IPS DF 6.9 (cell line): ENCODE results near the gene TRAF3IP1.

Experiments
- DNase-seq: peaks from one replicate; pipeline ENCODE4 v3.0.0-alpha.2; 2013; ENCODE audit warnings: low read depth, low spot score
- H3K27ac ChIP-seq: one replicate; pipeline ENCODE4 v1.5.1; 2013; ENCODE audit warnings: low read length, control low read depth
- H3K27me3 ChIP-seq: 2 replicates; pipeline ENCODE4 v1.6.1; 2013; ENCODE audit warnings: mild to moderate bottlenecking, low read length; ENCODE audit not compliant: control insufficient read depth, insufficient read depth
- H3K36me3 ChIP-seq: 2 replicates; pipeline ENCODE4 v1.6.1; 2013; ENCODE audit warnings: low read length; ENCODE audit not compliant: control insufficient read depth, insufficient read depth
- H3K4me1 ChIP-seq: 2 replicates; pipeline ENCODE4 v1.6.1; 2013; ENCODE audit warnings: low read length; ENCODE audit not compliant: control insufficient read depth, insufficient read depth
- H3K4me3 ChIP-seq: 2 replicates; pipeline ENCODE4 v1.5.1; 2013; ENCODE audit warnings: mild to moderate bottlenecking, low read length
- H3K9me3 ChIP-seq: 2 replicates; pipeline ENCODE4 v1.6.1; 2013; ENCODE audit warnings: low read length, inconsistent platforms; ENCODE audit not compliant: control insufficient read depth, insufficient read depth
- WGBS: extraction: QIAGEN DNeasy Blood & Tissue Kit; methylation state at CpG from one replicate; pipeline ENCODE4 v1.1.7; 2013; ENCODE audit warnings: mixed read lengths, missing lambda C conversion rate; ENCODE audit not compliant: insufficient read length, insufficient coverage; 5-methylcytosine and 5-hydroxymethylcytosine counted together

TRAF3IP1 gene

GRCh38 chr2:238339814-238340213 is 19.5 kb downstream of the TRAF3IP1 start:
- WGBS = no CpG with 5 or more reads among the region's 11 CpGs
- H3K4me1 ChIP-seq = no peaks in the 10 kb centered on the region

GRCh38 chr2:238341536-238341935 is 21.2 kb downstream of the TRAF3IP1 start:
- H3K4me3 ChIP-seq = no peak overlapping the region
- H3K27ac ChIP-seq = no peak overlapping the region
- DNase-seq = no peak
- no peaks in the 10 kb centered on the region for H3K27me3 ChIP-seq
- H3K9me3 ChIP-seq = no peaks in the 10 kb centered on the region
- H3K4me1 ChIP-seq = no peaks in the 10 kb centered on the region
- H3K36me3 ChIP-seq = peaks cover 5% of the 10 kb centered on the region; the same call in 1 of the 2 replicates
- no CpG with 5 or more reads among the region's 9 CpGs for WGBS

More at GRCh38 chr2:238339814-238340213, 19.5 kb downstream of the TRAF3IP1 start:
- H3K36me3 ChIP-seq = peaks cover 5% of the 10 kb centered on the region; the same call in 1 of the 2 replicates
- no peak overlapping the region for H3K27ac ChIP-seq
- H3K9me3 ChIP-seq = no peaks in the 10 kb centered on the region
- no peak for DNase-seq
- no peaks in the 10 kb centered on the region for H3K27me3 ChIP-seq
- H3K4me3 ChIP-seq = no peak overlapping the region

GRCh38 chr2:238344035-238344434 is 23.7 kb downstream of the TRAF3IP1 start:
- Histone ChIP-seq H3K4me1 (no peaks in the 10 kb centered on the region), H3K36me3 (peaks cover 5% of the 10 kb centered on the region; the same call in 1 of the 2 replicates), H3K4me3 (no peak overlapping the region), H3K27ac (no peak overlapping the region), H3K9me3 (no peaks in the 10 kb centered on the region), H3K27me3 (no peaks in the 10 kb centered on the region)
- no CpG with 5 or more reads among the region's 3 CpGs for WGBS
- DNase-seq = no peak

- no peaks in the 10 kb centered on the region for H3K4me1 ChIP-seq
- no peak overlapping the region for H3K4me3 ChIP-seq
- WGBS = no CpG with 5 or more reads among the region's 10 CpGs
- H3K27ac ChIP-seq = no peak overlapping the region
- H3K27me3 ChIP-seq = no peaks in the 10 kb centered on the region
- no peak for DNase-seq
- no peaks in the 10 kb centered on the region for H3K9me3 ChIP-seq
- peaks cover 1% of the 10 kb centered on the region; the same call in 1 of the 2 replicates for H3K36me3 ChIP-seq
Observed at GRCh38 chr2:238344517-238344916, 24.2 kb downstream of the TRAF3IP1 start.

- no peaks in the 10 kb centered on the region for H3K27me3 ChIP-seq
- H3K36me3 ChIP-seq = no peaks in the 10 kb centered on the region
- DNase-seq = no peak
- H3K4me3 ChIP-seq = no peak overlapping the region
- no peaks in the 10 kb centered on the region for H3K9me3 ChIP-seq
- no peak overlapping the region for H3K27ac ChIP-seq
- no peaks in the 10 kb centered on the region for H3K4me1 ChIP-seq
- no CpG with 5 or more reads among the region's 16 CpGs for WGBS
Observed at GRCh38 chr2:238345297-238345968, 25.1 kb downstream of the TRAF3IP1 start.

- Histone ChIP-seq H3K4me1 (no peaks in the 10 kb centered on the region), H3K9me3 (no peaks in the 10 kb centered on the region), H3K27me3 (no peaks in the 10 kb centered on the region), H3K4me3 (no peak overlapping the region), H3K27ac (no peak overlapping the region), H3K36me3 (no peaks in the 10 kb centered on the region)
- DNase-seq = no peak
- no CpG with 5 or more reads among the region's 12 CpGs for WGBS
Observed at GRCh38 chr2:238346544-238346943, 26.2 kb downstream of the TRAF3IP1 start.

- 100% methylated on average over 8 of the region's 18 CpGs for WGBS
- Histone ChIP-seq H3K4me1 (no peaks in the 10 kb centered on the region), H3K9me3 (no peaks in the 10 kb centered on the region), H3K27ac (no peak overlapping the region), H3K4me3 (no peak overlapping the region), H3K36me3 (peaks cover 4% of the 10 kb centered on the region; the same call in 1 of the 2 replicates), H3K27me3 (no peaks in the 10 kb centered on the region)
- DNase-seq = no peak
Observed at GRCh38 chr2:238350150-238350897, 30.0 kb downstream of the TRAF3IP1 start.

- no peak overlapping the region for H3K4me3 ChIP-seq
- H3K27ac ChIP-seq = no peak overlapping the region
- H3K9me3 ChIP-seq = no peaks in the 10 kb centered on the region
- H3K27me3 ChIP-seq = no peaks in the 10 kb centered on the region
- H3K4me1 ChIP-seq = no peaks in the 10 kb centered on the region
- DNase-seq = no peak
- WGBS = no CpG with 5 or more reads among the region's 15 CpGs
- peaks cover 4% of the 10 kb centered on the region for H3K36me3 ChIP-seq
Observed at GRCh38 chr2:238351315-238351714, 31.0 kb downstream of the TRAF3IP1 start.

DNA sequence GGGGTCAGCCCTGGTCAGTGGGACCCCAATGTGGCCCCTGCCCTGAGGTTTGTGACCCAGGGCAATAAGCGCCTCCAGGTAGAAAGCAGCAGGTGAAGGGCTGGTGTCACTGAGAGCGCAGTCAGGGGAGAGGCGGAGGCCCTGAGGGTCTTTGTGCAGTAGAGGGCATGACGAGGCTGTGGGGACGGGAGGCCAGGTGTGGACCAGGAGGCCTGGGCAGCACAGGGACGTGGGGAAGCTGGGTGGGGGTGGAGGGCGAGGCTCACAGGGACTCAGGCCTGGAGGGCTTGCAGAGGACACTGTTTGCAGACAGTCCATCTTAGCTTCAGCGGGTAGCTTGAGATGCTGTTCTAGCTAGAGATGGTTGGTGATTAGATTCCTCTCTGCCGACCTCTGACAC is 32.0 kb downstream of the TRAF3IP1 start:
- H3K27me3 ChIP-seq = no peaks in the 10 kb centered on the region
- H3K4me3 ChIP-seq = no peak overlapping the region
- H3K36me3 ChIP-seq = peaks cover 4% of the 10 kb centered on the region
- no peak overlapping the region for H3K27ac ChIP-seq
- WGBS = no CpG with 5 or more reads among the region's 9 CpGs
- DNase-seq = no peak
- H3K9me3 ChIP-seq = no peaks in the 10 kb centered on the region
- H3K4me1 ChIP-seq = no peaks in the 10 kb centered on the region

DNA sequence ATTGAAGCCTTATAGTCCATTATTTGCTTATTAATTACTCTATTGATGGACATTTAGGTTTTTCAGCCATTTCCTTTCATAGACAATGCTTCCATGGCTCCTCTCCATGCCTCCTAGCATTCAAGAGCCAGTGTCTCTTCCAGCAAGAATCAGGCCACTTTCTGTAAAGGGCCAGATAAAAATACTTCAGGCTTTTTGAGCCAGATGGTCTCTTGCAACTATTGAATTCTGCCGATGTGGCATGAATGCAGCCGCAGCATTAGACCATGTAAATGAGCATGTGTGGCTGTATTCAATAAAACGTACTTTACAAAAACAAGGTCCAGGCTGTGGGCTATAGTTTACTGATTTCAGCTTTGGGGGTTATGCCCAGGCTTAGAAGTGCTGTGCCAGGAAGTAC is 38.5 kb downstream of the TRAF3IP1 start:
- H3K4me3 ChIP-seq = no peak overlapping the region
- no peak for DNase-seq
- H3K4me1 ChIP-seq = no peaks in the 10 kb centered on the region
- no CpG with 5 or more reads among the region's 3 CpGs for WGBS
- no peak overlapping the region for H3K27ac ChIP-seq
- no peaks in the 10 kb centered on the region; the same call in 1 of the 2 replicates for H3K36me3 ChIP-seq
- no peaks in the 10 kb centered on the region for H3K9me3 ChIP-seq
- no peaks in the 10 kb centered on the region for H3K27me3 ChIP-seq
